Esophagus muscularis mucosa (tissue), 4 donors: ENCODE data around the gene KRT7. TPM values are rescaled to one million over a fixed set of nuclear protein-coding genes. Genes with fewer than 3 reads are reported as not detected.

Source experiments
- DNase-seq: peaks from one replicate; pipeline ENCODE4 v3.0.0-alpha.2; 2017; ENCODE audit errors: extremely low spot score
- H3K27ac ChIP-seq, 4 donors: fragments of 200-600 bp; sonication (generic); replicated peaks in 1 of 4; 1 replicate in 3 of 4; 2 replicates in 1 of 4; pipeline ENCODE4 v1.5.1; 2016 to 2019; ENCODE audit warnings: mild to moderate bottlenecking in 1 of 4
- H3K27me3 ChIP-seq, 4 donors: fragments of 200-600 bp; sonication (generic); one replicate each; pipeline versions ENCODE4 v1.5.1 to v1.6.0; 2016 to 2019
- H3K36me3 ChIP-seq, 4 donors: fragments of 200-600 bp; sonication (generic); one replicate each; pipeline ENCODE4 v1.5.1; 2016 to 2019
- H3K4me1 ChIP-seq, 4 donors: fragments of 200-600 bp; sonication (generic); one replicate each; pipeline ENCODE4 v1.5.1; 2016 to 2019
- H3K4me3 ChIP-seq, 4 donors: fragments of 200-600 bp; sonication (generic); 1 replicate in 2 of 4; 2 replicates in 2 of 4; pipeline ENCODE4 v1.5.1; 2016 to 2019; ENCODE audit warnings: mild to moderate bottlenecking in 4 of 4, moderate library complexity in 1 of 4
- H3K9me3 ChIP-seq, 4 donors: fragments of 200-600 bp; sonication (generic); 1 replicate in 3 of 4; 2 replicates in 1 of 4; pipeline ENCODE4 v1.5.1; 2016 to 2019
- EP300 ChIP-seq: sonication (generic); formaldehyde crosslinking; IDR thresholded peaks from one replicate; pipeline ENCODE4 v1.6.1; 2017; ENCODE audit warnings: antibody characterized with exemption
- POLR2A ChIP-seq: fragments of 450-650 bp; IDR thresholded peaks from one replicate; pipeline ENCODE4 v1.6.1; 2017; ENCODE audit warnings: antibody characterized with exemption, moderate library complexity, mild to moderate bottlenecking, low read depth
- POLR2AphosphoS5 ChIP-seq, 2 donors: sonication (generic); formaldehyde crosslinking; IDR thresholded peaks; one replicate each; pipeline ENCODE4 v1.6.1; 2017; ENCODE audit warnings: antibody characterized with exemption in 2 of 2
- WGBS: methylation state at CpG from one replicate; pipeline ENCODE4 v1.1.5; 2018; 5-methylcytosine and 5-hydroxymethylcytosine counted together
- intact Hi-C: fragments of 100-400 bp; cut with DNase I; formaldehyde crosslinking; loops from one replicate; pipeline ENCODE4 v1.15.1; 2023
- total RNA-seq, 4 donors: library from RNA; depleted of rRNA; stranded (reverse); fragments of >200 nt; gene quantifications; one replicate each; pipeline versions ENCODE4 v1.1.0 to v1.2.1, GENCODE V29; 2016
- TF ChIP-seq, protein P1 (sequence below), 3 experiments: fragments of 200-600 bp in 2 of 3; fragments of 450-650 bp in 1 of 3; sonication (generic) in 2 of 3; IDR thresholded peaks; one replicate each; pipeline ENCODE4 v1.5.1; 2017 to 2019; ENCODE audit warnings: antibody characterized with exemption in 3 of 3, mild to moderate bottlenecking in 2 of 3, moderate library complexity in 1 of 3

KRT7 gene
- total RNA-seq, 4 donors from 2014 or later = 0.83 to 8.4 (median 4.5) TPM

DNA sequence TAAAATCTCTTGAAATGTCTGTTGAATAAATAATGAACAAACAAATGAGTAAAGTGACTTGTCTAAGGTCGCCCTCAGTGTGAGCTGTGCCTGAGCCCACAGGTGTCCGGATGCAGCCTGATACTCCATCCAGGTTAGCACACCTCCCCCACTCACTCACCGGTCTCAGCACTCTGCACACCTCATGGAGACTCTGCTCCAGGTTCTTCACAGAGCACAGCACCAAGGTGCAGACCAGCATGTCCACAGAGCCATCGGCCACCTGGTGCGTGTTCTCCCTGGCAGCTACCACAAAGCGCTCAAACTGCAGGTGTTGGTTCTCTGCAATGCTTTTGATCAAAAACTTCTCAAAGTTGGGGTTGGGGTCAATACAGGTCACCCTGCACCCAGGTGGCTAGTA is 4.1 kb upstream of the KRT7 start:
- Histone ChIP-seq H3K36me3 (no peaks in the 10 kb centered on the region), H3K4me1 (peaks cover 20 to 34% (median 24%) of the 10 kb centered on the region in 4 donors), H3K4me3 (no peak overlapping the region), H3K9me3 (no peaks in the 10 kb centered on the region), H3K27ac (no peak overlapping the region), H3K27me3 (peaks cover 0 to 54% (median 21%) of the 10 kb centered on the region in 4 donors)
- DNase-seq = no peak
- intact Hi-C loops = no loop called here
- no peak for TF ChIP-seq EP300
- TF ChIP-seq POLR2AphosphoS5 (IDR thresholded peaks at IDR 0.05) = no peak
- no peak for TF ChIP-seq POLR2A
- TF ChIP-seq, protein P1, sequence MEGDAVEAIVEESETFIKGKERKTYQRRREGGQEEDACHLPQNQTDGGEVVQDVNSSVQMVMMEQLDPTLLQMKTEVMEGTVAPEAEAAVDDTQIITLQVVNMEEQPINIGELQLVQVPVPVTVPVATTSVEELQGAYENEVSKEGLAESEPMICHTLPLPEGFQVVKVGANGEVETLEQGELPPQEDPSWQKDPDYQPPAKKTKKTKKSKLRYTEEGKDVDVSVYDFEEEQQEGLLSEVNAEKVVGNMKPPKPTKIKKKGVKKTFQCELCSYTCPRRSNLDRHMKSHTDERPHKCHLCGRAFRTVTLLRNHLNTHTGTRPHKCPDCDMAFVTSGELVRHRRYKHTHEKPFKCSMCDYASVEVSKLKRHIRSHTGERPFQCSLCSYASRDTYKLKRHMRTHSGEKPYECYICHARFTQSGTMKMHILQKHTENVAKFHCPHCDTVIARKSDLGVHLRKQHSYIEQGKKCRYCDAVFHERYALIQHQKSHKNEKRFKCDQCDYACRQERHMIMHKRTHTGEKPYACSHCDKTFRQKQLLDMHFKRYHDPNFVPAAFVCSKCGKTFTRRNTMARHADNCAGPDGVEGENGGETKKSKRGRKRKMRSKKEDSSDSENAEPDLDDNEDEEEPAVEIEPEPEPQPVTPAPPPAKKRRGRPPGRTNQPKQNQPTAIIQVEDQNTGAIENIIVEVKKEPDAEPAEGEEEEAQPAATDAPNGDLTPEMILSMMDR (IDR thresholded peaks at IDR 0.05) = no peak
- 93% methylated on average over 6 of the region's 6 CpGs for WGBS

DNA sequence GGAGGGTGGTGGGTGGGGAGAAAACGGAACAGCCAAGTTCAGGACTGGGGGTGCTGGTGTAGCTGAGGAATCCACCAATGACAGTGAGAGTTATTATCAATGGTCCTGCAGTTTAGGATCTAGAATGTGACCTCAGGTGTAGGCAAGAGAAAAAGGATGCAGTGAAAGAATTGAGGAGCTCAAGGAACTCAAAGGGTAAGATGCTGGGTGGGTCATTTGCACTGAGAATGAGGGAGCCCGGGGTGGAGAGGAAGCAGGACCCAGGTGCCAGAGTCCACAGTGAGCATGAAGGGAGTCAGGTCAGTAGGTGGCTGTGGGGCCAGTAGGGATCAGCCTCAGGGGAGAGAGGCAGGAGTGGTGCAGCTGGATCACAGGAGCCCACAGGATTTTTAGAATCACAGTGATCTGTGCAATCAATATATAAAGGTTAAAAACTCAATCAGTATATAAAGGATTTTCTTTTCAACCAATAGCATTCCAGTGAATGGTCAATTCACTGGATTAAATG is 3.2 kb upstream of the KRT7 start:
- WGBS = 77% methylated on average over 2 of the region's 2 CpGs
- peaks cover 20 to 34% (median 24%) of the 10 kb centered on the region in 4 donors for H3K4me1 ChIP-seq
- no peak for DNase-seq
- H3K27ac ChIP-seq = no peak overlapping the region
- peaks cover 0 to 63% (median 21%) of the 10 kb centered on the region in 4 donors for H3K27me3 ChIP-seq
- H3K36me3 ChIP-seq = no peaks in the 10 kb centered on the region
- TF ChIP-seq POLR2AphosphoS5 (IDR thresholded peaks at IDR 0.05) (no peak), POLR2A (no peak), EP300 (no peak)
- TF ChIP-seq, protein P1 (IDR thresholded peaks at IDR 0.05) = no peak
- intact Hi-C loops = no loop called here
- no peak overlapping the region for H3K4me3 ChIP-seq
- H3K9me3 ChIP-seq = no peaks in the 10 kb centered on the region

DNA sequence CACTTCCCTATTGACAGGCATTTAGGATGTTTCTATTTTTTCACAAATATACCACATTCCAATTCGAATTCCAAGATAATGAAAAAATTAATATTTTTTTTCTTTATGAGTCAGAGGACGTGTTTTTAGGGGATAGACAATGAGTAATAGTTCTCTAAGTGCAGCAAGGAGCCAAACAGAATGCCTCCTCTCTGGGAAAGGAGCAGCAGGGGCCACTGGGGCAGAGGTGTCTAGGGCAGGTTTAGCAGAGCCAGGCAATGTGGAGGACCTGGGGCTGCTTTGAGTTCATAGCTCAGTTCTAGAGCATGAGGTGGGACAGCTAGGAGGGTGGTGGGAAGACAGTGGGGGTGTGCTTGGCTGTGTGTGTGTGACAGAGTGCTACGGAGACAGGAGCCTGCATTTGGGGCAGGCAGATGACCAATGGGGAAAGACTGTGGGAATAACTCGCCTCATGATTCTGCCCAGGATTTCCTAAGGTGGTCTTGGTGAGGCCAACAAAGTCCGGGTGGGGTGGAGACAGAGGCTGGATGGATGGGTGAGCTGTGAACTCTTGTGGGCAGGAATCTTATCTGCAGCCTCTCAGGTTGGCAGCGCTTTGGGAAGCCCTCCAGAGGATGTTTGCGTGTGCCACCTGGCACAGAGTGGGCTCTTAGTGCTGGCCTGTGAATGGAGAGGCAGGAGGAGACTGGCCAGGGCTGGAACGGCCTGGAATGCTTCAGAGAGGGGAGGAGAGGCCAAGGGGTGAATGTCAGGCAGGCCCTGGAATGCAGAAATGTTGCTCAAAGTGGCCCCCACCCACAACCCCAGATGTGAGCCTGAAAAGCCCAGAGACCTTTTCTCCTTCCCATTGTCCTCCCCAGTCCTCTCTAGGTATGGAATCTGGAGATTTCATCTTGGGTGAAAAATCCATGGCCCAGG is 2.4 kb upstream of the KRT7 start:
- Histone ChIP-seq H3K4me3 (no peak overlapping the region), H3K4me1 (peaks cover 20 to 34% (median 24%) of the 10 kb centered on the region in 4 donors), H3K36me3 (no peaks in the 10 kb centered on the region), H3K27ac (peak overlapping the region in 1 of 4 donors; percentile 20), H3K9me3 (no peaks in the 10 kb centered on the region), H3K27me3 (peaks cover 0 to 67% (median 21%) of the 10 kb centered on the region in 4 donors)
- DNase-seq = no peak
- intact Hi-C loops = no loop called here
- TF ChIP-seq, protein P1 (IDR thresholded peaks at IDR 0.05) = no peak
- TF ChIP-seq POLR2AphosphoS5 (IDR thresholded peaks at IDR 0.05) = no peak
- TF ChIP-seq POLR2A = no peak
- TF ChIP-seq EP300 = no peak
- 66% methylated on average over 8 of the region's 8 CpGs for WGBS

DNA sequence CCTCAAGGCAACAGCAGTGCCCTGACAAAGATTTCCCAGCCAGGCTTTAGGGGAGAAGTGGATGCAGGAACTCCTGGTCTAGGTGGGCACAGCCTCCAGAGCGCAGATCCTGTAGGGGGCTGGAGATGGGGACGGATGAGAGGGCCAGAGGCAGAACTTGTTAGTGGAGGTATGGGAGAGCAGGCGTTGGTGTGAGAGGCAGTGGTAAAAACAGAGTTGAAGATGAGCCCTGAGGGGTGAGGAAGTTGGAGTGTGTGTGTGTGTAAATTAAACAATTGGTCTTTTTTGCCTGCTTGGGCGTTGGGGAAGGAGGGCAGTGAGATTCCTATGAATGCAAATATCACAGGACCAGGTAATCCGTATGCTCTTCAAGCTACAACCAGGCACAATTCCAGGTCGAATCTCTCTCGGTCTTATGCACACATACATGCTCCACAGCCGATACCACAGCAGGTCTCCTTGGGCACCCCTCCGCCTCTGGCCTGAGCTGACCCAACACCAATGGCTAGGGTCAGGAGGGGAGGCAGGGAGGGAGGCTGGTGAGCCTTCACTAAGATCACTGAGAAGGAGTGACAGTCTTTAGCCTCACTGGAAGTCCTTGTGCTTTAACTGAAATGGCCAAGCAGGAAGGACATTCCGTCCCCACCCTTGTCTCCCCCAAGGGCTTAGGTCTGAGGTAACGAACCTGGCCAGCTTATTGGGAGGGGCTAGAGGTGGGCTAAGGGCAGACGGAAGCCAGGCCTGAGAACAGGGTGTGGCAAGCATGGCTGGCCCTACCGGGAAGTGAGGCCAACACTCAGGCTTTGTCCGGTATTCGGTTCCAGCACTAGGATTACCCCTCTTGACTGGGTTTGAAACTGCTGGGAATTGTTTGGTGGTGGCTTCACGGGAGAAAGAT is 1.5 kb upstream of the KRT7 start:
- TF ChIP-seq POLR2A (no peak), POLR2AphosphoS5 (IDR thresholded peaks at IDR 0.05) (peak; percentile 9 to 29)
- H3K27ac ChIP-seq = peak overlapping the region in 2 of 4 donors; percentile 10 to 30
- 68% methylated on average over 15 of the region's 16 CpGs for WGBS
- H3K4me3 ChIP-seq = no peak overlapping the region
- H3K9me3 ChIP-seq = no peaks in the 10 kb centered on the region
- peaks cover 0 to 66% (median 21%) of the 10 kb centered on the region in 4 donors for H3K27me3 ChIP-seq
- DNase-seq = no peak
- intact Hi-C loops = no loop called here
- H3K36me3 ChIP-seq = no peaks in the 10 kb centered on the region
- peaks cover 20 to 34% (median 24%) of the 10 kb centered on the region in 4 donors for H3K4me1 ChIP-seq
